RWPE2 (cell line): ENCODE data around the gene GNRH2.
"Not testable (repeated sequence)": the region's sequence is repeated elsewhere in the genome, so short reads cannot be mapped to it uniquely, and the experiment has no call there.

Experiments used
- ATAC-seq: fragments of 200-7000 bp; cut with Tn5 transposase; 3 replicates; pipeline ENCODE4 v1.9.1; 2021; ENCODE audit warnings: low read depth
- DNase-seq: peaks from one replicate; pipeline ENCODE4 v3.0.0-alpha.2; 2020; ENCODE audit warnings: low spot score
- H3K27ac ChIP-seq: fragments of 450-650 bp; 2 replicates; pipeline ENCODE4 v1.5.1; 2017; ENCODE audit warnings: mild to moderate bottlenecking; ENCODE audit not compliant: poor library complexity, severe bottlenecking
- H3K27me3 ChIP-seq: fragments of 250-450 bp; sonication (Bioruptor Pico); 2 replicates; pipeline ENCODE4 v1.5.1; 2021; ENCODE audit warnings: mild to moderate bottlenecking, moderate library complexity; ENCODE audit not compliant: insufficient read depth, poor library complexity, severe bottlenecking
- H3K36me3 ChIP-seq: fragments of 250-450 bp; sonication (Bioruptor Pico); 2 replicates; pipeline ENCODE4 v1.5.1; 2020; ENCODE audit warnings: low read depth, mild to moderate bottlenecking, moderate library complexity
- H3K4me1 ChIP-seq: fragments of 250-450 bp; sonication (Bioruptor Pico); 2 replicates; pipeline ENCODE4 v1.5.1; 2021; ENCODE audit warnings: mild to moderate bottlenecking, moderate library complexity; ENCODE audit not compliant: insufficient read depth, poor library complexity, severe bottlenecking
- H3K4me3 ChIP-seq: fragments of 250-450 bp; sonication (Bioruptor Pico); 2 replicates; pipeline ENCODE4 v1.5.1; 2021; ENCODE audit warnings: mild to moderate bottlenecking, moderate library complexity; ENCODE audit not compliant: severe bottlenecking
- H3K9me3 ChIP-seq: fragments of 250-450 bp; sonication (Bioruptor Pico); 2 replicates; pipeline ENCODE4 v1.5.1; 2021; ENCODE audit warnings: mild to moderate bottlenecking, moderate library complexity; ENCODE audit not compliant: severe bottlenecking
- TF ChIP-seq, protein P1 (sequence below): fragments of 450-650 bp; IDR thresholded peaks from one replicate; pipeline ENCODE4 v1.5.1; 2017; ENCODE audit warnings: mild to moderate bottlenecking, moderate library complexity; ENCODE audit not compliant: poor library complexity, severe bottlenecking

Gene GNRH2

DNA sequence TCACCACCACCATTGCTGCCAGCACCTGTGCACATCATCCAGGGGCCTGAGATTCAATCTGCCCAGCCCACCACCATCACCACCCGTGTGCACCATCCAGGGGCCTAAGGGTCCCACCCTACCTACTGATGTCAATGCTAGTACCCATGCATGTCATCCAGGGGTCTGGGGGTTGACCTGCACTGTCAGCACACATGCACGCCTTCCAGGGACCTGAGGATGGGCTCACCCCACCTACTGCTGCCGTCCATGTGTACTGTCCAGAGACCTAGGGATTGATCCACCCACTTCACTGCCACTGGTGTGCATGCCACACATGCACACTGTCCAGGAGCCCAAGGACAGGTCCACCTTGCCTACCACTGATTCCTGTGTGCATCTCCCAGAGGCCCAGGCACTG lies 16.1 kb downstream of the GNRH2 start:
- ATAC-seq (no peak), DNase-seq (no peak)
- H3K36me3 ChIP-seq, result no peaks in the 10 kb centered on the region
- H3K27ac ChIP-seq, result no peak overlapping the region
- no peaks in the 10 kb centered on the region for H3K4me1 ChIP-seq
- TF ChIP-seq, protein P1, sequence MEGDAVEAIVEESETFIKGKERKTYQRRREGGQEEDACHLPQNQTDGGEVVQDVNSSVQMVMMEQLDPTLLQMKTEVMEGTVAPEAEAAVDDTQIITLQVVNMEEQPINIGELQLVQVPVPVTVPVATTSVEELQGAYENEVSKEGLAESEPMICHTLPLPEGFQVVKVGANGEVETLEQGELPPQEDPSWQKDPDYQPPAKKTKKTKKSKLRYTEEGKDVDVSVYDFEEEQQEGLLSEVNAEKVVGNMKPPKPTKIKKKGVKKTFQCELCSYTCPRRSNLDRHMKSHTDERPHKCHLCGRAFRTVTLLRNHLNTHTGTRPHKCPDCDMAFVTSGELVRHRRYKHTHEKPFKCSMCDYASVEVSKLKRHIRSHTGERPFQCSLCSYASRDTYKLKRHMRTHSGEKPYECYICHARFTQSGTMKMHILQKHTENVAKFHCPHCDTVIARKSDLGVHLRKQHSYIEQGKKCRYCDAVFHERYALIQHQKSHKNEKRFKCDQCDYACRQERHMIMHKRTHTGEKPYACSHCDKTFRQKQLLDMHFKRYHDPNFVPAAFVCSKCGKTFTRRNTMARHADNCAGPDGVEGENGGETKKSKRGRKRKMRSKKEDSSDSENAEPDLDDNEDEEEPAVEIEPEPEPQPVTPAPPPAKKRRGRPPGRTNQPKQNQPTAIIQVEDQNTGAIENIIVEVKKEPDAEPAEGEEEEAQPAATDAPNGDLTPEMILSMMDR, result no peak
- no peak overlapping the region for H3K4me3 ChIP-seq
- H3K27me3 ChIP-seq, result no peaks in the 10 kb centered on the region
- no peaks in the 10 kb centered on the region for H3K9me3 ChIP-seq

DNA sequence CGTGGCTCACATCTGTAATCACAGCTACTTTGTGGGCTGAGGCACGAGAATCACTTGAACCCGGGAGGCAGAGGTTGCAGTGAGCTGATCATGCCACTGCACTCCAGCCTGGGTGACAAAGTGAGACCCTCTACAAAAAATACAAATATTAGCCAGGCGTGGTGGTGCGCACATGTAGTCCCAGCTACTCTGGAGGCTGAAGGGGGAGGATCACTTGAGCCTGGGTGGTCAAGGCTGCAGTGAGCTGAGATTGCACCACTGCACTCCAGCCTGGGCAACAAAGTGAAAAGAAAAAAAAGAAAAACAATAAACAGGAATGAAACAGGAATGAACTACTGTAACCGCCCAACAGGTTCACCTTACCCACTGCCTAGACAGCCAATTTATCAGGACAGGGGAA lies 20.7 kb downstream of the GNRH2 start:
- not testable (repeated sequence) for ATAC-seq, H3K4me1 ChIP-seq, DNase-seq, H3K4me3 ChIP-seq, H3K9me3 ChIP-seq, H3K36me3 ChIP-seq, H3K27me3 ChIP-seq, H3K27ac ChIP-seq

DNA sequence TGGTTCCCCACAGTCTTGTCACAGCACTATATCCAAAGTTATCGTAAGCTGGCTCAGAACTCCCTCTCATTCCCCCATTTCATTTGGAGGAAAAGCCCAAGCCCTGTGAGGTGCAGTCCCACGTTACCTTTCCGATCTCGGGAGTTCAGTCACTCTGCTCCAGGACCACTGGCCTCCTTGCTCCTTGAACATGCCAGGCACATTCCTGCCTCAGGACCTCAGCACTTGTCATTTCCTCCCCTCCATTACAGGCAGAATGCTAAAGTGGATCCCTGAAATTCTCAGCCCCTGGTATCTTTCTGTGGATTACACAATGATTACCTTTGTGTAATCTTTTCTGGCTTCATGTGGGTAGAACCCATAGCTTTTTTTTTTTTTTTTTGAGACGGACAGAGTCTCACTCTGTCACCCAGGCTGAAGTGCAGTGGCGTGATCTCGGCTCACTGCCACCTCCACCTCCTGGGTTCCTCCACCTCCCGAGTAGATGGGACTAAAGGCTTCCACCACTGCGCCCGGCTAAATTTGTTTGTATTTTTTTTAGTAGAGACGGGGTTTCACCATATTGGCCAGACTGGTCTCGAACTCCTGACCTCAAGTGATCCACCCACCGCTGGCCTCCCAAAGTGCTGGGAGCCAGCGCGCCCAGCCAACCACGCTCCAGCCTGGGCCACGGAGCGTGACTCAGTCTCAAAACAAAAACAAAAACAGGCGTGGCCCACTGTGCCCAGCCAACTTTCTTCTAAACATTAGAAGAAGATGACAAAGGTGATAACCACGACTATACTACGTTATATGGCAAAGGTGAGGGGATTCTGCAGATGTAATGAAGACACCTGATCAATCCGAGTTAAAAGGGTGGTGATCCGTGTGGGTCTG lies 24.0 kb downstream of the GNRH2 start:
- Histone ChIP-seq H3K4me1 (no peaks in the 10 kb centered on the region), H3K27ac (no peak overlapping the region)
- ATAC-seq, result no peak

DNA sequence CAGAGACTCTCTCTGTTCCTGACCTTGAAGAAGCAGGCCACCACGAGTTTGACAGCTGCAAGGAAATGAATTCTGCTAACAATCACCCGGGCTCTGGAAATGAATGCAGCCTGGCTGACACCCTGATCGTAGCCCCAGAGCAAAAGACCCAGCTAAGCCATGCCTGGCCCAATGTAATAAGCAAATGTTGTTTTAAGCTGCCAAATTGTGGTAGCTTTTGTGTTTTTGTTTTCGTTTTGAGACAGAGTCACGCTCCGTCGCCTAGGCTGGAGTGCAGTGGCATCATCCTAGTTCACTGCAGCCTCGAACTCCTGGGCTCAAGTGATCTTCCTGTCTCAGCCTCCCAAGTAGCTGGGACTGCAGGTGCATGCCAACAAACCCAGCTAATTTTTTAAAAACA lies 24.7 kb downstream of the GNRH2 start:
- no peak for DNase-seq

More for the DNA sequence above, 24.0 kb downstream of the GNRH2 start:
- H3K4me3 ChIP-seq, result no peak overlapping the region
- H3K9me3 ChIP-seq, result no peaks in the 10 kb centered on the region
- TF ChIP-seq, protein P1, result no peak
- H3K36me3 ChIP-seq, result no peaks in the 10 kb centered on the region
- no peak for DNase-seq
- peaks cover 7% of the 10 kb centered on the region for H3K27me3 ChIP-seq

DNA sequence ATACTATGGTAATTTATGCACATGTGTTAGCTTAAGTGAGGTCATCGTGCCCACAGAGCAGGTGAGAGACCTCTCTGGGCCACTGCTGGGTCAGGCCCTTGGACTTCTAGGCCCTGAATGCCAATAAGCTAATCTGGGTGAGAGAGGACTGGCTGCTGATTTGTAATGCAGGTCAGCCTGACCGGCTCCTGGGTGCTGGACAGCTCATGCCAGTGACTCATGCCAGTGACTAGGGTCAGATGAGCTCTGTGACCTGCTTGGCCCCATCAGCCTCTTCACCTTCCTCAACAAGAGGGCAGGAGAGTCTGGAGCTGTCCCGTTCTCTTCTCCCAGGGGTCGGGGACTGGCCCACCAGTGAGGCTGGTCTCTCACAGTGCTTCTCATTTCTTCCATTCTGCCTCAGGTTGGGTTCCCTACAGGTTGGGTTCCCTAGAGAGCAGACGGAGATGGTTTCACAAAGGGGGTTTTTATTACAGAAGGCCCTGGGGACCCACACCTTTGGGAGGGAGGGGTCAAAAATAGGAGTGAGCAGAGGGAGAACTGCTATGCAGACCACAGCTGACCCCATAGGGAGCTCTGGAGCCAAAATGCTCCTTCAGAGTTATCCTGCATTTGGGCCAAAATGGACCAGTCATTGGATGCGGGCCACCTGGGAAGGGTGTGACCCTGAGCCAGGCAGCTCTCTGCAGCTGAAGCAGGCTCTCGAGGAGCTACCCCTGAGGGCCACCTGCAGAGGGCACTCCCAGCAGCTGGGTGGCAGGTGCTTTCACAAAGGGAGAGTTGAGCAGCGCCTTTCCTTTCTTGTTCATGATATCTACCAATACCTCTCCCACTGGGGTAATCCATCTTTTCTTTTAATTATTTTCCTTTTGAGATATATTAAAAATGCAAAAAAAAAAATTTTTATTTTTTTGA lies 25.8 kb downstream of the GNRH2 start:
- no peak for DNase-seq
- TF ChIP-seq, protein P1, result no peak
- peaks cover 12% of the 10 kb centered on the region for H3K27me3 ChIP-seq
- no peak overlapping the region for H3K4me3 ChIP-seq
- ATAC-seq, result peak; percentile 47; the same call in 2 of the 3 replicates
- H3K9me3 ChIP-seq, result no peaks in the 10 kb centered on the region
- H3K36me3 ChIP-seq, result no peaks in the 10 kb centered on the region
- no peak overlapping the region for H3K27ac ChIP-seq
- H3K4me1 ChIP-seq, result no peaks in the 10 kb centered on the region

More for the DNA sequence above, 24.7 kb downstream of the GNRH2 start:
- no peaks in the 10 kb centered on the region for H3K4me1 ChIP-seq
- H3K27ac ChIP-seq, result no peak overlapping the region
- no peaks in the 10 kb centered on the region for H3K9me3 ChIP-seq
- H3K4me3 ChIP-seq, result no peak overlapping the region
- TF ChIP-seq, protein P1, result no peak
- no peak for ATAC-seq
- H3K27me3 ChIP-seq, result peaks cover 12% of the 10 kb centered on the region
- H3K36me3 ChIP-seq, result no peaks in the 10 kb centered on the region
